CD4-positive, alpha-beta T cell treated with Interleukin-6 at 100 ng/mL for 8 hours (primary cell): ENCODE results near the gene KIRREL3.

ENCODE experiments used
- DNase-seq: peaks from one replicate; pipeline ENCODE4 v3.0.0-alpha.2; 2020; ENCODE audit warnings: mixed read lengths, low spot score

Gene KIRREL3

GRCh38 chr11:126914941-126915340, 85.6 kb downstream of the KIRREL3 start:
- no peak for DNase-seq

- DNase-seq = no peak
Observed at GRCh38 chr11:126914166-126914565, 86.4 kb downstream of the KIRREL3 start.

DNA sequence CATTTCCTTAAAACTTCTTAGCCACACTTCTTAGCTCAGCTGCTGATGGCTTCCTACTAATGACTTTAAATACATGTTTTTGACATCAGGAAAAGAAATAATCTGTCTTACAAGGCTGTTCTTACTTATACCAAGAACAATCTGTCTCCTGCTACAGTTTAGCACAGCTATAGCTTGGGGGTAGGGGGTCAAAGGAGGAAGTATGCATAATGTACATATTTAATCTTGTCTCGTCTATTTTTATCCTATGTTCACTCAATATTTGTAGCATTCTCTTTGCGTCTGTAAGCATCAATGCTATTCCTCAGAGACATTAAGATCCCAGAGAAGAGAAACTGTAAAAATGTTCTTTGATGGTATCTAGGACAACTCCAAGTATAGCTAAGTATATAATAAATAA, 96.0 kb downstream of the KIRREL3 start:
- DNase-seq = no peak

DNA sequence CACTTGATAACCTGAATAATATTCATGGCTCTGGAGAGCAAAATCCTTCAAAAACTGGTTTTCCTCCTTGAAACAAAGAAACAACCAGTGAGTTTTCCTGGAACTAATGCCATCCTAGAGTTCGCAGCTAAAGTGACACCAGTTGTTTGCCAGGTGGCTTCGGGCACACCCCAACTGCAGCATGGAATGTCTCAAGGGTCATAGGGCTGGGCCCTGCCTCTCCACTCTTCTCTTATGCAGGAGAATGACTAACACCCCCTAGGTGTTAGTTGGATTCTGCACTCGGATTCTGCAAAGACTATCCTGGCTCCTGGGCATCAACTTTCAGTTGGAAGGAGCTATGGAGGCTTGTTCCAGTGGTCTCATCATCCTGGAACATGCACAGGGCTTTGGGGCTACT, 98.8 kb downstream of the KIRREL3 start:
- DNase-seq = no peak

DNA sequence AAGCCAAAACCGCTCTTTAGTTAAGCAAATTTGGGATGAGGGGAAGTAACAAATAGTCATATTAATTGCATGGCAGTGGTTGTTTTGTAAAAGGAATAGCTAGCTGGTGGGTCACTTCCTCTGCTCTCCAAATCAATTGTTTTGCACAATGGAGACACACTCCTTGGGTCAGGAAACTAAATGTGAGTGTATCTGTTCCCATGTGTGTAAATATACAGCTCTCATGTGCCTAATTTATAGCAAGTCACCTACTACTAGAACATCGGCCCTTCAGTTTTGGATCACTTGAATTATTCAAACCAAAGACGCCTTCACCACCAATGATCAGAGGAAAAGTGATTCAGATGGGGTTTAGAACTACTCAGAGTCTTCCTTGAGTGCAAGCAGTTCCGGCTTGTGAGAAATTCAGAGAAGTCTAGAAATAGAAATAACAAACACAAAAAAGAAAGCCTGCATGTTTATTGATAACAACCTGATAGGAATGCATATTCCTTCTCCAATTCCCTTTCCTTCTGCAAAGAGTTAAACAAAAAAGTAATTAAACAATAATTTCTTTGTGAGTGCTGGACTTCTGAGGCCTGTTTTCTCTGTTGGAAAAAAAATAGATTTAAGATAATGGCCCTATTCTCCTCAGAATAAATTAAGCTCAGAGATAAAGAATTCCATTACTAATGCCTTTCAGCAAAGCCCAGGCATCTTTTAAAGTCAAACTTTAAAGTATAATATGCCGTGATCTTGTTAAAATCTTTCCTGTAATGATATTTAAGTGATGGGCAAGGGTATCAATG, 100.4 kb downstream of the KIRREL3 start:
- DNase-seq = no peak

GRCh38 chr11:126898802-126899201, 101.8 kb downstream of the KIRREL3 start:
- DNase-seq = no peak

- no peak for DNase-seq
Observed at GRCh38 chr11:126897430-126897829, 103.1 kb downstream of the KIRREL3 start.

DNA sequence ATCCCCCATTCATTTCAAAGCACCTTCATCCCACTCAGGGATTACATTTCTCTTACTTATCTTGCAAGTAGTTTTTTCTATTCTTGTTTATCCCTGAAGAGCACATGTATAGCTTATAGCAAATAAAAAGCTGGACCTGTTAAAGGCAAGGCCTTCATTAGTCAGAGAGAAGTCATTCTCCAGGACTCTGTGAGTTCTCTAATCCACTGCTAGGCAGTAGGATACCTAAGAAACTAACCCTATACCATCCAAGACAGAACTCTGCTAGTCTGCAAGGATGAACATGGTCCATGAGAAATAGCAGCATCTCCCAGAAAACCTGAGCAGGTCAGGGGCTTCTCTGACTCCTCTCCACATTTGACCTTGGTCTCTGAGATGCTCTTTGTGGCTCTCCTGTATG, 104.5 kb downstream of the KIRREL3 start:
- no peak for DNase-seq

- DNase-seq = no peak
Observed at GRCh38 chr11:126893796-126894195, 106.8 kb downstream of the KIRREL3 start.

GRCh38 chr11:126892756-126893155, 107.8 kb downstream of the KIRREL3 start:
- DNase-seq = no peak

DNA sequence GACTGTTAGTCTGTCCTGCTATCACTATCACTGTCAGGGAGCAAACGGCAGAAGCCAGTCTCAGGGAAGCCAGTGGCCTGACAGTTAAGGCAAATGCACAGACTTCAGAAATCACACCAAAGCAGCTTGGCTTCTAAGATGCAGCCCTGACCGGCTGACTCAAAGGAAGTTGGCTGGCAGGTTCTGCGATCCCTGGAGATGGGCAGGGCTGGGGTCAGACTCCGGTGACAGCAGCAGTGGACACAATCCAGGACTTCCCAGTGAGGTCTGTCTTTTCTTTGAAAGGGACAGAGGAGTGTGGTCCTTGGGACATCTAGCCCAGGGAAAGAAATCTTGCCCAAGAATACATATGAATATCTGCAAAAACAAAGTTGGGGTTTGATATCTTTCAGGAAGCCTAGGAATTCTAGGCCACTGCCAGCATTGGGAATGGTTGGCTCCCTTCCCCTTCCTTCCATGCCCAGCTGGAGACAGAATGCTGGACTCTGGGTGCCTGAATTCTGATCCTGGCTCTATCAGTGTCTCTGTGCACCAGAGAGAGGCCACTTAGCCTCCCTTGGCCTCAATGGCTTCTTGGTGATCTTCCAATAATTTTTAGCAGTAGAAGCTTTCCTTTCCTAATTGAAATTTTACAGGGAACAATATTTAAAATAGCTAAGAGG, 108.9 kb downstream of the KIRREL3 start:
- no peak for DNase-seq

DNA sequence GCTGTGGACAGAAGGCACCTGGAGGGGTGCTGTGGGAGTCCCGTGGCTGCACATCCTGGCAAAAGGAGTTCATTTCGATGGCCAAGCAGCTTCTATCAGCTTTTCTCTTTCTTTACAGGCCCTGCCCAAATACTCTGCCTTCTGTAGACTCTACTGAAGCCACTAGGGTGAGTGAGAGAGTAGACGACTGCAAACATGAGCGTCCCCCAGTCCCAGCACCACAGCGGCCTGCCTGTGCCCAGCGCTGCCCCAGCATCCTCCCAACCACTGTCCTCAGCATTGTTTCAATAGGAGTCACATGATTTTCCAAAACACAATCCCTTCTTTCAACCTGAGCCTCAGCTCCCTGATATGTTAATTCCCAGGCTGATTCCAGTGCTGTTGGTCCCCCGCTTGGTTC, 110.0 kb downstream of the KIRREL3 start:
- no peak for DNase-seq

GRCh38 chr11:126888115-126888712, 112.4 kb downstream of the KIRREL3 start:
- no peak for DNase-seq

DNA sequence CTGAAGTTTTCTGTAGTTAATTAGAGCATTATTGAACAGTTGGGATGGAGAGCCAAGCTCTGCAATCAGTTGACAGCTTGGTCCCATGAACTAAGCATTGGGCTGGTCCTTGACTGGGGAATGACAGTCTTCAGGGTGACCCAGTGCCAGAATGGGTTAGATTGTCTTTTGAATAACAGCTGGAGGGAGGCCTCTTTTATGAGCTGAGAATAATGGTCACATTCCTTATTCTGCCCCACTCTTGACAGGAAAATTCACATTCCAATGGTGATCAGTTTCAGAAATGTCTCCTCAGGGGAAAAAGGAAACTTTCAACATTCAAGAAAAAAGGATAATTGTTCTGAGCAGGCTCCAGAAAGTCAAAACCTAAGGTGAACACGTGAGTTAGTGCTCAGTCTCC, 113.9 kb downstream of the KIRREL3 start:
- DNase-seq = no peak

DNA sequence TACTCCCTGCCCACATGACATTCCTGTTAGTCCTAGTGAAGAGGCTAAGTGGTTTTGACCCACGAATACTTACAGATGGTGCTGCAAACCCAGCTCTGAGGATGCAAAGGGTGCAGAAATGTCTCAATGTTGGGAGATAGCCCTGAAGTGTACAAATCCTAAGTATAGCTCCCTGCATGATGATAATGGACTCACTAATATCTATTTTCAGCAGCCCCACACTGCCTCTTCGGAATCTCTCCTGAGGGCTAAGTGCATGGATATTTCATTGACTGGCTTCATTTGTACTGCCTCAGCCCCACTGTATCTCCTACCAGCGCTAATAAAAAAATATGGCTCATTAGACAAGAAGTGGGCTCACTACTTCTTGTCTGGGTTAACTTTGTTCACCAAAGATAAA, 114.5 kb downstream of the KIRREL3 start:
- no peak for DNase-seq

- no peak for DNase-seq
Observed at GRCh38 chr11:126884594-126884993, 116.0 kb downstream of the KIRREL3 start.

- no peak for DNase-seq
Observed at GRCh38 chr11:126884192-126884591, 116.4 kb downstream of the KIRREL3 start.

DNA sequence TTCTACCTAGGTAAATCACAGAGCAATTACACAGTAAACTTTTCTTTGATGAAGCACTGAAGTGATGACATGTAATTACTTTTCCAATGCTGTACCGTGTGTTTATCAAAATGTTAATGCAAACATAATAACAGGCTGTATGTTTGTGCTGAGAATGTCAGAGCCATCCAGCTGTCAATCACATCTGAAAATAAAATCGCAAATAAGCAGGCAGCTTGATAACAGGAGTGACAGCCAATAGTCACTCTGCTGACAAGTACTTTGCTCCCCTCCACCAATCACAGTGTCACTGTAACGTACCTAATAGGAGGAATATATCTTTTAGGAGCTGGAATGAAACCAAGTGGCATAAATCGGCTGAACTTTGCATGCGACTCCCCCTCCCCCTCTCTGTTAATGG, 119.7 kb downstream of the KIRREL3 start:
- no peak for DNase-seq

- no peak for DNase-seq
Observed at GRCh38 chr11:126879516-126879915, 121.1 kb downstream of the KIRREL3 start.

- DNase-seq = no peak
Observed at GRCh38 chr11:126878913-126879482, 121.6 kb downstream of the KIRREL3 start.

DNA sequence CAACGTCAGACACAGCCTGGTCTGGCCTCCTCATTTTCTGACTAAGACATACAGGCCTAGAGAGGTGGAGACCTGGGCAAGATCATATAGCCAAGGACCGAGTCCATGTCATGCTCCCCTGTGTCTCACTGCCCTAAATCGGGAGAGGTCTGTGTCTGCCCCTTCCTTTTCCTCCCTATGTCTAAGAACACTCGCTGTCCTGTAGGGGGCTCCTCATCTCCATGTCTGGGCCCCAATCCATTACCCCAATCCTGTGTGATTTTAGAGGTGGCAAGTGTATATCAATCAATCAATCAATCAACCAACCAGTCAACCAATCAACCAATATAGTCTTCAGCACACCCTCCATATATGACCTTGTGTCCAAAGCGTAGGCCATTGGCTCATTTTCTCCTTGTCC, 125.7 kb downstream of the KIRREL3 start:
- no peak for DNase-seq

DNA sequence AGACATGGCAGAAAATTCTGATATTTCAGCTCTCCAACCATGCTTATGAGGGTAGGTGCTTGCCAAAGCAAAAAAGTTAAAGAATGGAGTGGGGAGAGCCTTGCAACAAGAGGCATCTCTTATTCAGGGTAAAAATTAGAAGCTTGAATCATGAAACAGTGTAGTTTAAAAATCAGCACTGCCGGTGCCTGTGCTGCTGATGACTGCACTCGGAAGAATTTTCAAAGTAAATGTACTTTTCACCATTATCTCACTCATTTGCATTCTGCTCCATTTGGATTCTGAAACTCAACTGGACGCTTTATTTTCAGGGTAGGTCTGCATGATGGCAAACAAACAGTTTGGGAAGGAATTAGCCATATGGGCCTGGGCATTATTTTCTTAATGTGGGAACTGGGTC, 126.3 kb downstream of the KIRREL3 start:
- no peak for DNase-seq

DNA sequence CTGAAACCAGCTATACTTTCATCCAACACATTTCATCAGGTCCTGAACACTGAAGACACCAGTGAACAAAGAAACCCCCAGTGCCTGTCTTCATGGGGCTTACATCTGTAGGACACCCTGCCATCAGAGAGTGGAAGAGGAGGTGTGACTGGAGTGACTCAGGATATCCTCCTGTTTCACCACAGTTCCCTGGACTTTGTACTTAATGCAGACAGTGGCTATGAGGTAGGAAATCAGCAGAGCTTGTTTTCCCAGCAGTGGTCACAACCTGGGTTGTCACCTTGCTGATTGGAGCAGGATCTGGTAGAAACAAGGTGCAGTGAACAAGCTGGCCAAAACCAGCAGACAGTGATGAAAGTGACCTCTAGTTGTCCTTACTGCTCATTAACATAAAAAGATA, 128.8 kb downstream of the KIRREL3 start:
- no peak for DNase-seq
